Suprapubic skin (tissue), 4 donors: Measurements from ENCODE around the gene GPR183.

Experiments used
- CTCF ChIP-seq, 2 donors: fragments of 200-600 bp in 1 of 2; fragments of 450-650 bp in 1 of 2; sonication (generic) in 1 of 2; IDR thresholded peaks; one replicate each; pipeline ENCODE4 v1.5.1; 2016 to 2019; ENCODE audit warnings: antibody characterized with exemption in 2 of 2, mild to moderate bottlenecking in 1 of 2, moderate library complexity in 1 of 2
- EP300 ChIP-seq: sonication (generic); formaldehyde crosslinking; IDR thresholded peaks from one replicate; pipeline ENCODE4 v1.6.1; 2017; ENCODE audit warnings: antibody characterized with exemption
- POLR2A ChIP-seq, 2 donors: fragments of 450-650 bp; IDR thresholded peaks; one replicate each; pipeline ENCODE4 v1.6.1; 2017; ENCODE audit warnings: antibody characterized with exemption in 2 of 2, mild to moderate bottlenecking in 2 of 2, moderate library complexity in 2 of 2
- POLR2AphosphoS5 ChIP-seq, 3 donors: sonication (generic); formaldehyde crosslinking; IDR thresholded peaks; one replicate each; pipeline ENCODE4 v1.6.1; 2017; ENCODE audit warnings: antibody characterized with exemption in 3 of 3

- TF ChIP-seq EP300 (no peak), CTCF (IDR thresholded peaks at IDR 0.05) (no peak), POLR2A (IDR thresholded peaks at IDR 0.05) (no peak), POLR2AphosphoS5 (IDR thresholded peaks at IDR 0.05) (no peak)
These were observed 43.0 kb upstream of the GPR183 start for GRCh38 chr13:99350191-99350590.
